ENCODE measurements around the gene IQCH.
"Not testable (repeated sequence)": the region's sequence is repeated elsewhere in the genome, so short reads cannot be mapped to it uniquely, and the experiment has no call there.

The IQCH gene

DNA sequence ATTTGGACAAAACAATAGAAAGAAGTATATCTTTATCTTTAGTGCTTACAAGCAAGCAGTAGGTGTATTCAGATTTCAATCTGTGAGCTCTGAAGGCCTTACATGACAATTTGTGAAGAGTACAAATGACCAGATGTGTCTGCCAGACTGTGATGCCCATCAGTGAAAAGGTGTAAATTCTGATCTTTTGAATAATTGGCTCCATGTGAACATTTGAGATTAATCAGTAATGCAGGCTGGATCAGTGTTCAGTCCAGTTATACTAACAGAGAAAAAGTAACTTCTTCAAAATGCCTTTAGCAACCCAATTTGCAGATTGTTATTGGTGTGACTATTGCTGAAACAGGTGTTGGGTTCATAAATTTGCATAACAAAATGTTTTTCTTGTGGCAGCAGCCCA, 5.2 kb downstream of the IQCH start:
- Histone ChIP-seq H3K4me3 (ENCODE audit: low read depth in 1 of 5, low read length in 5 of 5) (no peak overlapping the region), H3K36me3 (ENCODE audit: control insufficient read depth in 5 of 5, insufficient read depth in 5 of 5, low read length in 5 of 5) (no peaks in the 10 kb centered on the region), H3K27ac (ENCODE audit: low read depth, low read length) (no peak overlapping the region), H3K9ac (ENCODE audit: low read length in 5 of 5) (no peak overlapping the region), H3K4me1 (ENCODE audit: control insufficient read depth in 5 of 5, insufficient read depth in 5 of 5, low read length in 5 of 5) (peaks cover 0 to 7% (median 5%) of the 10 kb centered on the region in 5 donors), H3K27me3 (ENCODE audit: control insufficient read depth in 5 of 5, insufficient read depth in 4 of 5, low read length in 5 of 5) (no peaks in the 10 kb centered on the region), H3K9me3 (ENCODE audit: control insufficient read depth in 5 of 5, low read length in 5 of 5) (no peaks in the 10 kb centered on the region)

DNA sequence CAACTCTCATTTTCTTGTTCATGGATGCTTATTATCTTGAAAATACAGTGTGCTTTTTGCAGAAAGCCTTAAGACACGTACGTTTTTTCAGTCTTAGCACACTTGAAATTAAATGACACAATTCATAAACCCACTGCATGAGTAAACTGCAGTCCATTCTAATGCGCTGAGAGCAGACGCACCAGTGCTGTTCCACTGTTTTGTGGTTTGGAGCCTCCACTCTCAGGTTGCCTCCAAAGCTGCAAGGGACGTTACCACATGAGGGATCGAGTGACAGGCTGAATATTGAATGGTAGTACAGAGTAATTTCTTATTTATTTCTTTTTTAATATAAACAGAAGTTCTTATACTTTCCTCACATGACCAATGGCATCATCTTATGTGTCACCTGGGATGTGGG, 12.3 kb downstream of the IQCH start:
- Histone ChIP-seq H3K4me3 (ENCODE audit: low read depth in 1 of 5, low read length in 5 of 5) (no peak overlapping the region), H3K27me3 (ENCODE audit: control insufficient read depth in 5 of 5, insufficient read depth in 4 of 5, low read length in 5 of 5) (no peaks in the 10 kb centered on the region), H3K9me3 (ENCODE audit: control insufficient read depth in 5 of 5, low read length in 5 of 5) (no peaks in the 10 kb centered on the region), H3K4me1 (ENCODE audit: control insufficient read depth in 5 of 5, insufficient read depth in 5 of 5, low read length in 5 of 5) (no peaks in the 10 kb centered on the region), H3K36me3 (ENCODE audit: control insufficient read depth in 5 of 5, insufficient read depth in 5 of 5, low read length in 5 of 5) (no peaks in the 10 kb centered on the region), H3K27ac (ENCODE audit: low read depth, low read length) (no peak overlapping the region), H3K9ac (ENCODE audit: low read length in 5 of 5) (no peak overlapping the region)

DNA sequence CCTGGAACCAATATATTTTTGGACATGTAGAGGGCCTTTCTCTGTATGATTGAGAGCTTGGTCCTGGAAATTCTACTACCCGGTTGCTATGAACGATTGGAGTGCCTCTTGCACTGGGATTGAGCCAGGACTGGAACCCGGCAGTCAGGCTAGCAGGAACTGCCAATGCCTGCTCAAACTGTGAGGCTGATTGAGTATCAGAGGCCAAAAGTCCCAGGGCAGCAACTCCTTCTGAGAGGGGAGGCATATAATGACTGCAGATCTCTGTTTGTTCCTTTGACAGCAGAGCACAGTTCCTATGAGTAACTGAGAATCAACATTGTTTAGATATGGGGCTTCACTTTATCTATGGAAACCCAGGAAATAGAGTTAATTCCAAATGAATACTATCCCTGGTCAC, 12.9 kb downstream of the IQCH start:
- H3K4me3 ChIP-seq (ENCODE audit: low read depth in 1 of 5, low read length in 5 of 5), result no peak overlapping the region
- H3K9me3 ChIP-seq (ENCODE audit: control insufficient read depth in 5 of 5, low read length in 5 of 5), result peaks cover 0 to under 1% (median 0%) of the 10 kb centered on the region in 5 donors
- H3K4me1 ChIP-seq (ENCODE audit: control insufficient read depth in 5 of 5, insufficient read depth in 5 of 5, low read length in 5 of 5), result no peaks in the 10 kb centered on the region
- H3K27ac ChIP-seq (ENCODE audit: low read depth, low read length), result no peak overlapping the region
- no peaks in the 10 kb centered on the region for H3K36me3 ChIP-seq (ENCODE audit: control insufficient read depth in 5 of 5, insufficient read depth in 5 of 5, low read length in 5 of 5)
- H3K27me3 ChIP-seq (ENCODE audit: control insufficient read depth in 5 of 5, insufficient read depth in 4 of 5, low read length in 5 of 5), result no peaks in the 10 kb centered on the region
- no peak overlapping the region for H3K9ac ChIP-seq (ENCODE audit: low read length in 5 of 5)

DNA sequence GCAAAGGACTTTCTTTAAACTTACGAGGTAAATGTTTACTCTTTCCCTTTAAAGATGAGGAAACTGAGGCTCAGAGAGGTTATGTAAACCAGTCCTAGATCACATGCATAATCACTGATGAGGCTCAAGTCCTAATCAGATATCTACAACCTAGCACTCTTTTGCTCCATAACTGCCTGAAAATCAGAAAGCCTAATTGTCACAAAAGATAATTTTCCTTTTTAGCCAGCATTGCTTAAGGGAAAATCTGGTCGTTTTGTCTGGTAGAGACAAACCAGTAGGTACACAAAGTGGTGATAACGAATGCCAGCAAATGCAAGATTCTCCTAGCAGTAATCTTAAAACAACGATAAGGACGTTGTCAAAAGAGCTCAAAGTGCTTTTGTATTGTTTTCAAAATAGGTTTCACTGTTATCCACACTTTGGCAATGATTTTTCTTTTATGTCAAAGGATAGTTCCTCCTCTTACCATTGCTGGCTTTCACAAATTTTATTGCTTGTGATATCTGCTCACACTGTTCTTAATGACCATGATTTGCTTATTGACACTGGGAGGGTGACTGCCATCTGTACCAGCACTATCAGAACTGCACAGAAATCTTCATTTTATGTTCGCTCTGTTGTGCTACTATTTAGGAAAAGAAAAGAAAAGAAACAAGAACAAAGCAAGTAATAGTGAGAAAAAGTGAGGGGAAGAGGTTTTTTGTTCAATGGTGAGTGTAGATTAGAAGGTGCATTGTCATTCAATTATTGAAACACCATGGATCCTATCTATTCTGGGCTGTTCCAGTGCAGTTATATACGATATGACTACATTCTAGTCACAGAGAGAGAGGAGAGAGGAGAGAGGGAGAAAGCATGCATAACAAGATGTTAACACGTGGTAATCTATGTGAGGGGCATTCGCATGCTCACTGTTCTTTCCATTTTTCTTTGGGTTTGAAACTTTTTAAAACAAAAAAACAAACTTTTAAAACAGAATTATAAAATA, 13.7 kb downstream of the IQCH start:
- Histone ChIP-seq H3K27me3 (ENCODE audit: control insufficient read depth in 5 of 5, insufficient read depth in 4 of 5, low read length in 5 of 5) (no peaks in the 10 kb centered on the region), H3K9me3 (ENCODE audit: control insufficient read depth in 5 of 5, low read length in 5 of 5) (peaks cover 0 to 4% (median 0%) of the 10 kb centered on the region in 5 donors), H3K4me3 (ENCODE audit: low read depth in 1 of 5, low read length in 5 of 5) (no peak overlapping the region)

DNA sequence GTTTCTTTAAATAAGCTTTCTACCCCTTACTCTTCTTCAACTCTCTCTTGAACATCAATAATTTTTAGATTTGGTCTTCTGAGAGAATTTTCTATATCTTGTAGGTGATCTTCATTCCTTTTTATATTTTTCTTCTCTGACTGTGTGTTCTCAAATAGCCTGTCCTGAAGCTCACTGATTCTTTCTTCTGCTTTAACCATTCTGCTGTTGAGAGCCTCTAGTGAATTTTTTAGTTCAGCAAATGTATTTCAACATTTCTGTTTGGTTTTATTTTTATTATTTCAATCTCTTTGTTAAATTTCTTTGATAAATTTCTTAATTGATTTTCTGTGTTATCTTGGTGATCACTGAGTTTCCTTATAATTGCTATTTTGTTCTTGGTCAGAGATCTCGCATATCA, 19.6 kb downstream of the IQCH start:
- Histone ChIP-seq H3K27ac (ENCODE audit: low read depth, low read length) (no peak overlapping the region), H3K9ac (ENCODE audit: low read length in 5 of 5) (no peak overlapping the region), H3K4me1 (ENCODE audit: control insufficient read depth in 5 of 5, insufficient read depth in 5 of 5, low read length in 5 of 5) (no peaks in the 10 kb centered on the region), H3K27me3 (ENCODE audit: control insufficient read depth in 5 of 5, insufficient read depth in 4 of 5, low read length in 5 of 5) (no peaks in the 10 kb centered on the region), H3K9me3 (ENCODE audit: control insufficient read depth in 5 of 5, low read length in 5 of 5) (peaks cover 0 to 8% (median 4%) of the 10 kb centered on the region in 5 donors), H3K36me3 (ENCODE audit: control insufficient read depth in 5 of 5, insufficient read depth in 5 of 5, low read length in 5 of 5) (no peaks in the 10 kb centered on the region), H3K4me3 (ENCODE audit: low read depth in 1 of 5, low read length in 5 of 5) (no peak overlapping the region)

More for the DNA sequence above, 13.7 kb downstream of the IQCH start:
- H3K4me1 ChIP-seq (ENCODE audit: control insufficient read depth in 5 of 5, insufficient read depth in 5 of 5, low read length in 5 of 5), result no peaks in the 10 kb centered on the region
- no peak overlapping the region for H3K27ac ChIP-seq (ENCODE audit: low read depth, low read length)
- no peaks in the 10 kb centered on the region for H3K36me3 ChIP-seq (ENCODE audit: control insufficient read depth in 5 of 5, insufficient read depth in 5 of 5, low read length in 5 of 5)
- no peak overlapping the region for H3K9ac ChIP-seq (ENCODE audit: low read length in 5 of 5)

DNA sequence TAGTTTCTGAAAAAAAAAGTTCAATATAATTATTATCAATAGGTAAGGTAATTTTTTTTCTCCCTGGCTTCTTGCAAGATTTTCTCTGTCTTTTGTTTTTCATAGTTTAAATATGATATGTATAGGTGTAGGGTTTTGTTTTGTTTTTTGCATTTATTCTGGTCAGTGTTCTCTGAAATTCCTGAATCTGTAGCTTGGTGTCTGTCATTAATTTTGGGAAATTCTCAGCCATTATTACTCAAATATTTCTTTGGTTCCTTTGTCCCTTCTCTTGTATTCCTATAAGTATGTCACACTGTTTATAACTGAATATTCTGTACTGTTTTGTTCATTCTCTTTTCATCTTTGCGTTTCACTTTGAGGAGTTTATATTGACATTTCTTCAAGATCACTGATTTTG, 22.1 kb downstream of the IQCH start:
- no peak overlapping the region for H3K27ac ChIP-seq (ENCODE audit: low read depth, low read length)
- no peaks in the 10 kb centered on the region for H3K27me3 ChIP-seq (ENCODE audit: control insufficient read depth in 5 of 5, insufficient read depth in 4 of 5, low read length in 5 of 5)
- H3K36me3 ChIP-seq (ENCODE audit: control insufficient read depth in 5 of 5, insufficient read depth in 5 of 5, low read length in 5 of 5), result no peaks in the 10 kb centered on the region
- H3K4me1 ChIP-seq (ENCODE audit: control insufficient read depth in 5 of 5, insufficient read depth in 5 of 5, low read length in 5 of 5), result no peaks in the 10 kb centered on the region
- H3K9me3 ChIP-seq (ENCODE audit: control insufficient read depth in 5 of 5, low read length in 5 of 5), result peaks cover 0 to 8% (median 4%) of the 10 kb centered on the region in 5 donors
- no peak overlapping the region for H3K4me3 ChIP-seq (ENCODE audit: low read depth in 1 of 5, low read length in 5 of 5)
- H3K9ac ChIP-seq (ENCODE audit: low read length in 5 of 5), result no peak overlapping the region

DNA sequence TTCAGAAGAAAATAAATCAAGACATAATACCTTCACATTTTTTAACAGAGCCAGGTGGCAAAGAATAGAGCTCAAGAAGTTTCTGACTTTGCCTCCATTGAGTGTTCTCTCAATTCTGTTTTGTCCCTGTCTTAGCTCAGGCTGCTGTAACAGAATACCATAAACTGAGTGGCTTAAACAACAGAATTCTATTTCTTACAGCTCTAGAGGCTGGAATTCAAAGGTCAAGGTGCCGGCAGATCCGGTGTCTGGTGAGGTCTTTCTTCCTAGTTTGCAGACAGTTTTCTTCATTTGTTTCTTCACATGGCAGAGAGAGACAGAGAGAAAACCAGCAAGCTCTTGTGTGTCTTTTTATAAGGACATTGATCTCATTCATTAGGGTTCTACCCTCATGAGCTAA, 25.6 kb downstream of the IQCH start:
- H3K27me3 ChIP-seq (ENCODE audit: control insufficient read depth in 5 of 5, insufficient read depth in 4 of 5, low read length in 5 of 5), result no peaks in the 10 kb centered on the region
- no peaks in the 10 kb centered on the region for H3K36me3 ChIP-seq (ENCODE audit: control insufficient read depth in 5 of 5, insufficient read depth in 5 of 5, low read length in 5 of 5)

DNA sequence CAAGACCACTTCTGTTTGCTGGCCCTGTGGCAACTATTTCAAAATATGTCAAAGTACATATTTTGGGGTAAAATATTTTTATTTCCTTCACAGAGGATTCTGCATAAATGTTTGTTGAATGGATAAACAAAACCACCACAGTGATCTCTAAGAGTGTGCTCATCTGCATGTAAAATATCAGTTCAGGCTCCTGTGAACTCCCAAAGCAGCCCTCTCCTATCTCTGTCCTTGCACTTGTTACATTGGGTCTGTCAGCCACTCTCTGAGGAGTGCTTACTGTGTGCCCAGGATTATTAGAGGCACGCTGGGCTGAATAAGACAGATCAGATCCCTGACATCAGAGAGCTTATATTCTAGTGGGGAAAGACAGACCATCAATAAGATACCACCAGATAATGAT, 27.1 kb downstream of the IQCH start:
- Histone ChIP-seq H3K9me3 (ENCODE audit: control insufficient read depth in 5 of 5, low read length in 5 of 5) (no peaks in the 10 kb centered on the region), H3K36me3 (ENCODE audit: control insufficient read depth in 5 of 5, insufficient read depth in 5 of 5, low read length in 5 of 5) (no peaks in the 10 kb centered on the region), H3K4me1 (ENCODE audit: control insufficient read depth in 5 of 5, insufficient read depth in 5 of 5, low read length in 5 of 5) (no peaks in the 10 kb centered on the region), H3K27me3 (ENCODE audit: control insufficient read depth in 5 of 5, insufficient read depth in 4 of 5, low read length in 5 of 5) (no peaks in the 10 kb centered on the region), H3K27ac (ENCODE audit: low read depth, low read length) (no peak overlapping the region), H3K4me3 (ENCODE audit: low read depth in 1 of 5, low read length in 5 of 5) (no peak overlapping the region), H3K9ac (ENCODE audit: low read length in 5 of 5) (no peak overlapping the region)

More for the DNA sequence above, 25.6 kb downstream of the IQCH start:
- Histone ChIP-seq H3K4me1 (ENCODE audit: control insufficient read depth in 5 of 5, insufficient read depth in 5 of 5, low read length in 5 of 5) (no peaks in the 10 kb centered on the region), H3K4me3 (ENCODE audit: low read depth in 1 of 5, low read length in 5 of 5) (no peak overlapping the region), H3K27ac (ENCODE audit: low read depth, low read length) (no peak overlapping the region), H3K9me3 (ENCODE audit: control insufficient read depth in 5 of 5, low read length in 5 of 5) (no peaks in the 10 kb centered on the region), H3K9ac (ENCODE audit: low read length in 5 of 5) (no peak overlapping the region)

DNA sequence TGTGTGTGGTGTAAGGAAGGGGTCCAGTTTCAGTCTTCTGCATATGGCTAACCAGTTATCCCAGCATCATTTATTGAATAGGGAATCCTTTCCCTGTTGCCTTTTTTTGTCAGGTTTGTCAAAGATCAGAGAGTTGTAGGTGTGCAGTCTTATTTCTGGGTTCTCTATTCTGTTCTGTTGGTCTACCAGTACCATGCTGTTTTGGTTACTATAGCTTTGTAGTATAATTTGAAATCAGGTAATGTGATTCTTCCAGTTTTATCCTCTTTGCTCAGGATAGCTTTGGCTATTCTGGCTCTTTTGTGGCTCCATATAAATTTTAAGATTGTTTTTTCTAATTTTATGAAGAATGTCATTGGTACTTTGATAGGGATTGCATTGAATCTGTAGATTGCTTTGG, 31.0 kb downstream of the IQCH start:
- not testable (repeated sequence) for H3K4me3 ChIP-seq (ENCODE audit: low read depth in 1 of 5, low read length in 5 of 5); H3K9ac ChIP-seq (ENCODE audit: low read length in 5 of 5); H3K27me3 ChIP-seq (ENCODE audit: control insufficient read depth in 5 of 5, insufficient read depth in 4 of 5, low read length in 5 of 5); H3K4me1 ChIP-seq (ENCODE audit: control insufficient read depth in 5 of 5, insufficient read depth in 5 of 5, low read length in 5 of 5); H3K27ac ChIP-seq (ENCODE audit: low read depth, low read length); H3K9me3 ChIP-seq (ENCODE audit: control insufficient read depth in 5 of 5, low read length in 5 of 5); H3K36me3 ChIP-seq (ENCODE audit: control insufficient read depth in 5 of 5, insufficient read depth in 5 of 5, low read length in 5 of 5)

DNA sequence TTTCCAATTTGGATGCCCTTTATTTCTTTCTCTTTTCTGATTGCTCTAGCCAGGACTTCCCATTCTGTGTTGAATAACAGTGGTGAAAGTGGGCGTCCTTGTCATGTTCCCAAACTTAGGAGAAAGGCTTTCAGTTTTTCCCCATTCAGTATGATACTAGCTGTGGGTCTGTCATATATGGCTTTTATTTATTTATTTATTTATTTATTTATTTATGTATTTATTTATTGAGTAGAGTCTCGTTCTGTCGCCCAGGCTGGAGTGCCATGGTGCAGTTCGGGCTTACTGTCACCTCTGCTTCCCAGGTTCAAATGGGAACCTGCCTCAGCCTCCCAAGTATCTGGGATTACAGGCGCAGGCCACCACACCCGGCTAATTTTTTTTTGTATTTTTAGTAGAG, 31.8 kb downstream of the IQCH start:
- not testable (repeated sequence) for H3K9ac ChIP-seq (ENCODE audit: low read length in 5 of 5); H3K36me3 ChIP-seq (ENCODE audit: control insufficient read depth in 5 of 5, insufficient read depth in 5 of 5, low read length in 5 of 5)

More for the DNA sequence above, 31.8 kb downstream of the IQCH start:
- H3K4me1 ChIP-seq (ENCODE audit: control insufficient read depth in 5 of 5, insufficient read depth in 5 of 5, low read length in 5 of 5); H3K9me3 ChIP-seq (ENCODE audit: control insufficient read depth in 5 of 5, low read length in 5 of 5); H3K27ac ChIP-seq (ENCODE audit: low read depth, low read length); H3K27me3 ChIP-seq (ENCODE audit: control insufficient read depth in 5 of 5, insufficient read depth in 4 of 5, low read length in 5 of 5); H3K4me3 ChIP-seq (ENCODE audit: low read depth in 1 of 5, low read length in 5 of 5): not testable (repeated sequence)

All from subcutaneous abdominal adipose tissue (tissue), 5 donors.